ENCODE measurements around the gene PLCB1.

Gene PLCB1

GRCh38 chr20:8549192-8549591 lies 417.1 kb downstream of the PLCB1 start:
- H3K36me3 Mint-ChIP-seq = no peaks in the 10 kb centered on the region
- H3K4me3 Mint-ChIP-seq = no peak overlapping the region
- H3K27me3 Mint-ChIP-seq = no peaks in the 10 kb centered on the region
- H3K4me1 Mint-ChIP-seq (ENCODE audit: low read depth) = no peaks in the 10 kb centered on the region
- H3K9me3 Mint-ChIP-seq (ENCODE audit: low read depth) = no peaks in the 10 kb centered on the region
- H3K27ac Mint-ChIP-seq = no peak overlapping the region

- Mint-ChIP-seq H3K27me3 (peaks cover 1% of the 10 kb centered on the region), H3K36me3 (peaks cover 3% of the 10 kb centered on the region), H3K9me3 (ENCODE audit: low read depth) (peaks cover 10% of the 10 kb centered on the region), H3K4me3 (no peak overlapping the region), H3K4me1 (ENCODE audit: low read depth) (no peaks in the 10 kb centered on the region), H3K27ac (no peak overlapping the region)
Observed at GRCh38 chr20:8557711-8558110, 425.6 kb downstream of the PLCB1 start.

- no peak overlapping the region for H3K4me3 Mint-ChIP-seq
- no peak overlapping the region for H3K27ac Mint-ChIP-seq
- H3K9me3 Mint-ChIP-seq (ENCODE audit: low read depth) = peaks cover 6% of the 10 kb centered on the region
- H3K4me1 Mint-ChIP-seq (ENCODE audit: low read depth) = no peaks in the 10 kb centered on the region
- no peaks in the 10 kb centered on the region for H3K36me3 Mint-ChIP-seq
- H3K27me3 Mint-ChIP-seq = peaks cover 1% of the 10 kb centered on the region
Observed at GRCh38 chr20:8562356-8562755, 430.3 kb downstream of the PLCB1 start.

- no peak overlapping the region for H3K4me3 Mint-ChIP-seq
- H3K9me3 Mint-ChIP-seq (ENCODE audit: low read depth) = peaks cover 10% of the 10 kb centered on the region
- H3K27ac Mint-ChIP-seq = no peak overlapping the region
- H3K36me3 Mint-ChIP-seq = no peaks in the 10 kb centered on the region
- no peaks in the 10 kb centered on the region for H3K4me1 Mint-ChIP-seq (ENCODE audit: low read depth)
- no peaks in the 10 kb centered on the region for H3K27me3 Mint-ChIP-seq
Observed at GRCh38 chr20:8568075-8568474, 436.0 kb downstream of the PLCB1 start.

DNA sequence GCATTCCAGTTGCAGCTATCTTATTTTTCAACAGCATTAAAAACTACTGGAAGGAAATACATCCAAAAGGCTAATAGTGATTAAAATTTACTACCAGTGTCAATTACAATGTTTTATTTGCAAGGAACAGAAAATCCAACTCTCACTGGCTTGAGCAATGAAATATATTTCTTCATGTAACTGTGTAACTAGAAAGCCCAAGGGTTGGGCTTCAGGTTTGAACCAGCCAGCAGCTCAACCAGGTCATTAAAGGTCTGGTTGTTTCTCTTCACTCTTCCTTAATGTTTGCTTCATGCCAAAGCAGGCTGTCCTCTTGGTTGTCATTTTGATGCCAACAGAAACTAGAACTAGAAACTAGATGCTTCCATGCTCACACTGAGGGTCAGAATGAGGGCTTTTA lies 437.7 kb downstream of the PLCB1 start:
- H3K27me3 Mint-ChIP-seq = no peaks in the 10 kb centered on the region
- H3K27ac Mint-ChIP-seq = no peak overlapping the region
- H3K4me3 Mint-ChIP-seq = no peak overlapping the region
- H3K9me3 Mint-ChIP-seq (ENCODE audit: low read depth) = peaks cover 4% of the 10 kb centered on the region
- H3K36me3 Mint-ChIP-seq = no peaks in the 10 kb centered on the region
- no peaks in the 10 kb centered on the region for H3K4me1 Mint-ChIP-seq (ENCODE audit: low read depth)

DNA sequence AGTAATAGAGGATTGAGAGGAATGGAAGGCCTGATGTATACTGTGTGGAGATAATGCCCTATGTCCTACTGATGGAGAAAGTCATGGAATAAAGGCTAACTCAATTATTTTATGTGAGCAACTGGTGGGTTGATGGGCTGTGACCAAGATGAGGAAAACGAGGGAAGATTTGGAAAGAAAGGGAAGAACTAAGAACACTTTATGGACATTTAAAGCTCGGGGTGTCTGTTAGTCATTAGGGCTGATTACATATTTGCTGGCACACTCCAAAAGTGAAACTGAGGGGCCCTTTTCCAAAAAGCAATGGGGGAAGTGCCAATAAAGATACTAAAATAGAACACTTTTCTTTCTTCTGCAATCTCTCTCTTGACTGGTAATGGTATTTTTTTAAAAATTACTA lies 439.5 kb downstream of the PLCB1 start:
- H3K4me1 Mint-ChIP-seq (ENCODE audit: low read depth) = no peaks in the 10 kb centered on the region
- H3K4me3 Mint-ChIP-seq = no peak overlapping the region
- H3K36me3 Mint-ChIP-seq = no peaks in the 10 kb centered on the region
- no peak overlapping the region for H3K27ac Mint-ChIP-seq
- H3K27me3 Mint-ChIP-seq = no peaks in the 10 kb centered on the region
- peaks cover 4% of the 10 kb centered on the region for H3K9me3 Mint-ChIP-seq (ENCODE audit: low read depth)

GRCh38 chr20:8573686-8574085 lies 441.6 kb downstream of the PLCB1 start:
- Mint-ChIP-seq H3K4me1 (ENCODE audit: low read depth) (no peaks in the 10 kb centered on the region), H3K27me3 (no peaks in the 10 kb centered on the region), H3K36me3 (no peaks in the 10 kb centered on the region), H3K9me3 (ENCODE audit: low read depth) (peaks cover 4% of the 10 kb centered on the region), H3K4me3 (no peak overlapping the region), H3K27ac (no peak overlapping the region)

DNA sequence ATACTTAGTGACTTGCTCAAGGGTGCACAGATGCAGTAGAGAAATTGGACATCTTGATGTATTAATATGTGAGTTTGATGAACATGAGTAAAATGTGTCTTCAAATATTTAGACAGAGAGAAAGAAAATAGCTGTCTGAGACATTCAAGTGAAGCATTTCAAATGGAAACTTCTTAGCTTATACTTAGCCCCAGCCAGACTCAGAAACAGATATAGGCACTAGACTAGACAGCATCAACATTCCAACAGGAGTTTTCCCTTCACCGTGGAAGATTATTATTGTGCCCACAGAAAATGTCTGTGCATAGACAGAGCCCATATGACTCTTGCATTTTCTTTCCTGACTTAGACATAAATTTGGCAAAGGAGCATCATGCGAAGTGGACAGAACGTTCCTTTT lies 443.0 kb downstream of the PLCB1 start:
- peaks cover 4% of the 10 kb centered on the region for H3K9me3 Mint-ChIP-seq (ENCODE audit: low read depth)
- H3K4me1 Mint-ChIP-seq (ENCODE audit: low read depth) = no peaks in the 10 kb centered on the region
- H3K27ac Mint-ChIP-seq = no peak overlapping the region
- H3K4me3 Mint-ChIP-seq = no peak overlapping the region
- no peaks in the 10 kb centered on the region for H3K27me3 Mint-ChIP-seq
- no peaks in the 10 kb centered on the region for H3K36me3 Mint-ChIP-seq

GRCh38 chr20:8578161-8578865 lies 446.2 kb downstream of the PLCB1 start:
- H3K36me3 Mint-ChIP-seq = no peaks in the 10 kb centered on the region
- no peaks in the 10 kb centered on the region for H3K9me3 Mint-ChIP-seq (ENCODE audit: low read depth)
- H3K4me3 Mint-ChIP-seq = no peak overlapping the region
- no peaks in the 10 kb centered on the region for H3K4me1 Mint-ChIP-seq (ENCODE audit: low read depth)
- H3K27me3 Mint-ChIP-seq = no peaks in the 10 kb centered on the region
- no peak overlapping the region for H3K27ac Mint-ChIP-seq

DNA sequence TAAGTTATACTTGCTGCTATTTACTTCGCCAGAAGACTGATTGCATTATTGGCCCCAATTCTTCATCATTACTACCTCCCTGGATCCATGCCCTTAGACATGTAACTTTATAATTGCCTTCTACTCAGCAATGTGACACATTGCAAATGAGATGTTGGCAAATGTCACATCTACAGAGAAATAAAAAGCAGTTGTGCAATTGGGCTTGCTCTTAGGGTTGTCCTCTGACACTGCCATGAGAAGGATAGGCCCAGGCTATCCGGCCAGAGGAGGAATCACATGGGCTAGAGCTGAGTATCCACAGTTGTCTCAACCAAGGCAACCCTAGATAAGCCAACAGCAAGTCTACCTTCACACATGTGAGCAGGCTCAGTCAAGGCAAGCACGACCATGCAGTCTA lies 447.0 kb downstream of the PLCB1 start:
- H3K27me3 Mint-ChIP-seq = no peaks in the 10 kb centered on the region
- no peak overlapping the region for H3K27ac Mint-ChIP-seq
- H3K36me3 Mint-ChIP-seq = no peaks in the 10 kb centered on the region
- no peaks in the 10 kb centered on the region for H3K9me3 Mint-ChIP-seq (ENCODE audit: low read depth)
- no peak overlapping the region for H3K4me3 Mint-ChIP-seq
- H3K4me1 Mint-ChIP-seq (ENCODE audit: low read depth) = no peaks in the 10 kb centered on the region

DNA sequence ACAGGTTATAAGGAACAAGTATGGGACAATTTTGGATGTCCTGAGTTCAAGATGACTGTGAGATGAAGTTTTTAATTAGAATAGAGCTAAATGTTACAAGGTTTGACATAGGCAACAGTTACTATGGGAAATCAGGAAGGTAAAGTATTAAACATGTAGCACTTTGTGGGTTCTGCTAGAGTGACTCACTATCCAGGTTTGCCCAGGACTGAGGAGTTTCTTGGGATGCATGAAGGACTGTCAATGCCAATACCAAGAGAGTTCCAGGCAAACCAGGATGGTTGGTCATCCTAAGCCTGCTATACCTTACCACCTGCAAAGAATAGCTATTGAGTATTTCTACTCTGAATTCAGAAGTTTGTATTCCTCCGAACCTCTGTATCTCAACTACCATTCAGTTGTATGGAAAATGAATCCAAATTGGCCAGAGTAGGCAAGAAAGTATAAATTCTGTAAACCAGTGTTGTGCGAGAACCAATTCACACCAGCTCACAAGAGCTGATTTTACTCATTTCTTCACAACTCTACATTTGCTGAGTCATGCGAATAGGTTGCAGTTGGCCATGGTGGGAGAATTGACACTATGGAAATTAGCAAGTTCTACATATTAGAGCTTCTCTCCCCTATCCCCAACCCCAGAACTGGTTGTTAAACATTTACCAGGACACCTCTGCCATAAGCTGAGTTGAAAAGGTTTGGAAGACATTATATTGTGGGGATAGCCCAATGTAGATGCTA lies 449.5 kb downstream of the PLCB1 start:
- Mint-ChIP-seq H3K4me1 (ENCODE audit: low read depth) (no peaks in the 10 kb centered on the region), H3K27ac (no peak overlapping the region), H3K4me3 (no peak overlapping the region), H3K9me3 (ENCODE audit: low read depth) (no peaks in the 10 kb centered on the region), H3K27me3 (no peaks in the 10 kb centered on the region), H3K36me3 (no peaks in the 10 kb centered on the region)

DNA sequence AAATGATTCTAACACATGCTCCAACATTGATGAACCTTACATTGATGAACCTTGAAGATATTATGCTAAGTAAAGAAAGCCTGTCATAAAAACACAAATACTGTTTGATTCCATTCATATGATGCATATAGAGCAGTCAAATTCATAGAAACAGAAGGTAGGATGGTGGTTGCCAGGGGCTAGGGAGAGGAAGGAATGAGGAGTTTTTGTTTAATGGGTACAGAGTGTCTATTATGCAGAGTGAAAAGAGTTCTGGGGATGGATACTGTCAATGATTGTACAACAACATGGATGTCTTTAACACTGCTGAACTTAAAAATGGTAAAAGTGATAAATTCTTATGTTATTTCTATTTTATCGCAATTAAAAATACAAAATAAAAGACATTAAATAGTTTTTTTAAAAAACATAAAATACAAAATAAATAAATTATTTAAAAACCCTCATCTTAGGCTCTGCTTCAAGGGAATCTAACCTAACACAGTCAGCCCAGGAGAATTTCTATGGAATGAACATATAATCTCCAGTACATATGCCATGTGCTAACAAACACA lies 451.0 kb downstream of the PLCB1 start:
- Mint-ChIP-seq H3K36me3 (no peaks in the 10 kb centered on the region), H3K4me1 (ENCODE audit: low read depth) (no peaks in the 10 kb centered on the region), H3K9me3 (ENCODE audit: low read depth) (no peaks in the 10 kb centered on the region), H3K4me3 (no peak overlapping the region), H3K27me3 (no peaks in the 10 kb centered on the region), H3K27ac (no peak overlapping the region)

GRCh38 chr20:8583566-8584043 lies 451.5 kb downstream of the PLCB1 start:
- Mint-ChIP-seq H3K4me3 (no peak overlapping the region), H3K9me3 (ENCODE audit: low read depth) (no peaks in the 10 kb centered on the region), H3K4me1 (ENCODE audit: low read depth) (no peaks in the 10 kb centered on the region), H3K27ac (no peak overlapping the region), H3K27me3 (no peaks in the 10 kb centered on the region), H3K36me3 (no peaks in the 10 kb centered on the region)

- H3K4me3 Mint-ChIP-seq = no peak overlapping the region
- no peaks in the 10 kb centered on the region for H3K36me3 Mint-ChIP-seq
- H3K4me1 Mint-ChIP-seq (ENCODE audit: low read depth) = no peaks in the 10 kb centered on the region
- H3K27me3 Mint-ChIP-seq = no peaks in the 10 kb centered on the region
- no peaks in the 10 kb centered on the region for H3K9me3 Mint-ChIP-seq (ENCODE audit: low read depth)
- H3K27ac Mint-ChIP-seq = no peak overlapping the region
Observed at GRCh38 chr20:8587251-8587650, 455.2 kb downstream of the PLCB1 start.

- Mint-ChIP-seq H3K27me3 (no peaks in the 10 kb centered on the region), H3K9me3 (ENCODE audit: low read depth) (no peaks in the 10 kb centered on the region), H3K27ac (no peak overlapping the region), H3K4me3 (no peak overlapping the region), H3K4me1 (ENCODE audit: low read depth) (no peaks in the 10 kb centered on the region), H3K36me3 (no peaks in the 10 kb centered on the region)
Observed at GRCh38 chr20:8587810-8588209, 455.7 kb downstream of the PLCB1 start.

All from activated naive CD8-positive, alpha-beta T cell (primary cell).